ENCODE measurements around the gene FCHO2.

- TF ChIP-seq EZH2 (IDR thresholded peaks at IDR 0.05; ENCODE audit: insufficient read depth, poor library complexity, severe bottlenecking) (no peak), EZH2phosphoT487 (IDR thresholded peaks at IDR 0.05; ENCODE audit: insufficient read depth, low read depth) (no peak)
Observed at GRCh38 chr5:73028991-73029595, 73.3 kb downstream of the FCHO2 start.

All from GM23248 (cell line).